ENCODE data around the gene ZCCHC14.
"Not testable (repeated sequence)": the region's sequence is repeated elsewhere in the genome, so short reads cannot be mapped to it uniquely, and the experiment has no call there.

Gene ZCCHC14

GRCh38 chr16:87497023-87497766 lies 4.4 kb upstream of the ZCCHC14 start:
- not testable (repeated sequence) for DNase-seq (ENCODE audit: low spot score)

- DNase-seq (ENCODE audit: low spot score) = peak; percentile 28
Measured at GRCh38 chr16:87496447-87496801, 3.6 kb upstream of the ZCCHC14 start.

GRCh38 chr16:87495578-87496446 lies 3.0 kb upstream of the ZCCHC14 start:
- DNase-seq (ENCODE audit: low spot score) = no peak

- no peak for DNase-seq (ENCODE audit: low spot score)
Measured at GRCh38 chr16:87493608-87494280, 920 bp upstream of the ZCCHC14 start.

- no peak for DNase-seq (ENCODE audit: low spot score)
Measured at GRCh38 chr16:87492291-87492630, 563 bp downstream of the ZCCHC14 start.

GRCh38 chr16:87491522-87492290 lies 1.1 kb downstream of the ZCCHC14 start:
- DNase-seq (ENCODE audit: low spot score) = no peak

- DNase-seq (ENCODE audit: low spot score) = not testable (repeated sequence)
Measured at GRCh38 chr16:87490799-87491521, 1.9 kb downstream of the ZCCHC14 start.

GRCh38 chr16:87490096-87490798 lies 2.6 kb downstream of the ZCCHC14 start:
- DNase-seq (ENCODE audit: low spot score) = no peak

- no peak for DNase-seq (ENCODE audit: low spot score)
Measured at GRCh38 chr16:87489434-87490045, 3.3 kb downstream of the ZCCHC14 start.

GRCh38 chr16:87488960-87489359 lies 3.9 kb downstream of the ZCCHC14 start:
- DNase-seq (ENCODE audit: low spot score) = not testable (repeated sequence)

GRCh38 chr16:87487361-87487924 lies 5.4 kb downstream of the ZCCHC14 start:
- DNase-seq (ENCODE audit: low spot score) = no peak

GRCh38 chr16:87486713-87487247 lies 6.0 kb downstream of the ZCCHC14 start:
- no peak for DNase-seq (ENCODE audit: low spot score)

- DNase-seq (ENCODE audit: low spot score) = no peak
Measured at GRCh38 chr16:87486282-87486681, 6.5 kb downstream of the ZCCHC14 start.

- DNase-seq (ENCODE audit: low spot score) = not testable (repeated sequence)
Measured at GRCh38 chr16:87485792-87486191, 7.0 kb downstream of the ZCCHC14 start.

- DNase-seq (ENCODE audit: low spot score) = no peak
Measured at GRCh38 chr16:87484487-87485331, 8.1 kb downstream of the ZCCHC14 start.

GRCh38 chr16:87483481-87483880 lies 9.3 kb downstream of the ZCCHC14 start:
- DNase-seq (ENCODE audit: low spot score) = no peak

- not testable (repeated sequence) for DNase-seq (ENCODE audit: low spot score)
Measured at GRCh38 chr16:87482670-87483069, 10.2 kb downstream of the ZCCHC14 start.

- no peak for DNase-seq (ENCODE audit: low spot score)
Measured at GRCh38 chr16:87482266-87482665, 10.6 kb downstream of the ZCCHC14 start.

GRCh38 chr16:87481711-87482110 lies 11.1 kb downstream of the ZCCHC14 start:
- DNase-seq (ENCODE audit: low spot score) = not testable (repeated sequence)
